H1 (cell line): ENCODE results near the gene MACROH2A1. TPM values are rescaled to one million over a fixed set of nuclear protein-coding genes. Genes with fewer than 3 reads are reported as not detected.
A peak's percentile ranks its signal among the peaks of the same experiment; 100 is the strongest.

Experiments used
- CTCF ChIA-PET: fragments of 300-600 bp; sonication (Branson Sonifier 250); formaldehyde crosslinking; loops from one replicate; lab custom pipeline; 2021; ENCODE audit not compliant: partially characterized antibody; lab: Charles Lee
- POLR2A ChIA-PET: fragments of 300-600 bp; sonication (Branson Sonifier 250); formaldehyde crosslinking; loops from one replicate; lab custom pipeline; 2021; ENCODE audit warnings: inconsistent platforms; ENCODE audit not compliant: partially characterized antibody; lab: Charles Lee
- DNase-seq, 2 experiments: peaks; one replicate each; pipeline versions ENCODE4 v3.0.0 to v3.0.0-alpha.2; 2010 to 2022; ENCODE audit warnings: low spot score in 2 of 2, low read depth in 1 of 2, mixed read lengths in 1 of 2
- FAIRE-seq: peaks from 2 replicates; lab custom pipeline; 2011; peaks lifted over from hg19 to GRCh38; lab: Jason Lieb, UNC
- H2AFZ ChIP-seq: 2 replicates; pipeline ENCODE4 v1.8.1; 2012; ENCODE audit warnings: low read length, inconsistent platforms
- H2AK5ac ChIP-seq: 2 replicates; pipeline ENCODE4 v1.6.1; 2013; ENCODE audit warnings: low read depth, low read length
- H2BK120ac ChIP-seq: replicated peaks from 2 replicates; pipeline ENCODE3; 2013; ENCODE audit warnings: low read depth, low read length, inconsistent platforms
- H2BK12ac ChIP-seq: 2 replicates; pipeline ENCODE4 v1.6.1; 2013; ENCODE audit warnings: low read depth, low read length
- H2BK15ac ChIP-seq: 2 replicates; pipeline ENCODE4 v1.6.1; 2013; ENCODE audit warnings: low read length
- H2BK20ac ChIP-seq: 2 replicates; pipeline ENCODE4 v1.6.1; 2013; ENCODE audit warnings: low read length
- H2BK5ac ChIP-seq: 2 replicates; pipeline ENCODE4 v1.6.1; 2013; ENCODE audit warnings: low read depth, low read length
- H3K14ac ChIP-seq: 2 replicates; pipeline ENCODE4 v1.6.1; 2013; ENCODE audit warnings: inconsistent platforms; ENCODE audit not compliant: insufficient read length
- H3K18ac ChIP-seq: 2 replicates; pipeline ENCODE4 v1.6.1; 2013; ENCODE audit warnings: low read length; ENCODE audit errors: extremely low read depth
- H3K23ac ChIP-seq: 2 replicates; pipeline ENCODE4 v1.6.1; 2013; ENCODE audit warnings: inconsistent platforms; ENCODE audit not compliant: insufficient read length
- H3K23me2 ChIP-seq: 2 replicates; pipeline ENCODE4 v1.6.1; 2013; ENCODE audit warnings: low read depth, low read length
- H3K27ac ChIP-seq: 2 replicates; pipeline ENCODE4 v1.6.1; 2011; ENCODE audit warnings: low read depth, low read length, inconsistent platforms
- H3K27me3 ChIP-seq, 4 experiments: replicated peaks in 1 of 4; 1 replicate in 1 of 4; 2 replicates in 3 of 4; pipeline versions ENCODE4 v1.6.1 to v1.8.1; 2011 to 2013; ENCODE audit warnings: low read length in 3 of 4, mild to moderate bottlenecking in 3 of 4, inconsistent platforms in 2 of 4, mixed read lengths in 2 of 4, moderate library complexity in 1 of 4; ENCODE audit not compliant: control insufficient read depth in 3 of 4, insufficient read depth in 3 of 4; ENCODE audit errors: extremely low read depth in 1 of 4
- H3K36me3 ChIP-seq, 4 experiments: 2 replicates each; pipeline versions ENCODE4 v1.6.1 to v1.8.1; 2011 to 2013; ENCODE audit warnings: mild to moderate bottlenecking in 4 of 4, low read length in 3 of 4, moderate library complexity in 2 of 4, control low read depth in 1 of 4, inconsistent platforms in 1 of 4; ENCODE audit not compliant: insufficient read depth in 4 of 4, control insufficient read depth in 2 of 4
- H3K4ac ChIP-seq: replicated peaks from 2 replicates; pipeline ENCODE3; 2013; ENCODE audit warnings: low read length, low read depth, mixed read lengths, inconsistent platforms; ENCODE audit not compliant: insufficient read length
- H3K4me1 ChIP-seq, 4 experiments: replicated peaks in 1 of 4; 1 replicate in 1 of 4; 2 replicates in 3 of 4; pipeline versions ENCODE4 v1.6.1 to v1.8.1; 2011 to 2013; ENCODE audit warnings: low read length in 3 of 4, inconsistent platforms in 2 of 4, mixed read lengths in 1 of 4; ENCODE audit not compliant: insufficient read depth in 4 of 4, control insufficient read depth in 3 of 4
- H3K4me2 ChIP-seq, 2 experiments: 2 replicates each; pipeline versions ENCODE4 v1.6.1 to v1.8.1; 2011 to 2013; ENCODE audit warnings: low read depth in 2 of 2, low read length in 2 of 2, control low read depth in 1 of 2, inconsistent platforms in 1 of 2, mild to moderate bottlenecking in 1 of 2; ENCODE audit not compliant: insufficient read depth in 1 of 2
- H3K4me3 ChIP-seq, 4 experiments: fragments of 200-600, 300-600 bp in 1 of 4; sonication (generic), shearing (Covaris generic), sonication (Bioruptor Twin) in 1 of 4; 2 replicates each; pipeline versions ENCODE4 v1.5.1 to v1.8.1; 2011 to 2016; ENCODE audit warnings: low read length in 4 of 4, low read depth in 3 of 4, control low read depth in 2 of 4, inconsistent platforms in 2 of 4, mild to moderate bottlenecking in 2 of 4, mixed read lengths in 1 of 4, moderate library complexity in 1 of 4; ENCODE audit not compliant: insufficient read depth in 2 of 4; ENCODE audit errors: extremely low read depth in 1 of 4
- H3K56ac ChIP-seq: replicated peaks from 2 replicates; pipeline ENCODE3; 2013; ENCODE audit warnings: low read depth, mild to moderate bottlenecking, mixed read lengths, low read length, inconsistent platforms; ENCODE audit not compliant: insufficient read length
- H3K79me1 ChIP-seq: 2 replicates; pipeline ENCODE4 v1.6.1; 2013; ENCODE audit warnings: low read depth, low read length, control low read depth
- H3K79me2 ChIP-seq, 2 experiments: 2 replicates each; pipeline versions ENCODE4 v1.6.1 to v1.8.1; 2012 to 2013; ENCODE audit warnings: low read length in 2 of 2, mild to moderate bottlenecking in 2 of 2, inconsistent platforms in 1 of 2; ENCODE audit not compliant: insufficient read depth in 2 of 2, control insufficient read depth in 1 of 2
- H3K9ac ChIP-seq, 4 experiments: replicated peaks in 1 of 4; 1 replicate in 1 of 4; 2 replicates in 3 of 4; pipeline versions ENCODE4 v1.6.1 to v1.8.1; 2011 to 2013; ENCODE audit warnings: low read depth in 3 of 4, low read length in 3 of 4, control low read depth in 2 of 4, mild to moderate bottlenecking in 2 of 4, moderate library complexity in 2 of 4, inconsistent platforms in 1 of 4; ENCODE audit errors: extremely low read depth in 1 of 4
- H3K9me3 ChIP-seq, 2 experiments: 2 replicates each; pipeline versions ENCODE4 v1.6.1 to v1.8.1; 2012 to 2013; ENCODE audit warnings: mild to moderate bottlenecking in 2 of 2, moderate library complexity in 2 of 2, control low read depth in 1 of 2, inconsistent platforms in 1 of 2, low read depth in 1 of 2, low read length in 1 of 2, mixed read lengths in 1 of 2; ENCODE audit not compliant: insufficient read depth in 2 of 2
- H4K20me1 ChIP-seq, 2 experiments: replicated peaks in 1 of 2; 2 replicates each; pipeline versions ENCODE3 to v1.8.1; 2011 to 2013; ENCODE audit warnings: inconsistent platforms in 2 of 2, low read length in 2 of 2, mild to moderate bottlenecking in 1 of 2; ENCODE audit not compliant: insufficient read depth in 2 of 2, control insufficient read depth in 1 of 2
- H4K5ac ChIP-seq: 2 replicates; pipeline ENCODE4 v1.6.1; 2013; ENCODE audit warnings: low read length, low read depth, mixed read lengths, inconsistent platforms; ENCODE audit not compliant: insufficient read length
- H4K8ac ChIP-seq: 2 replicates; pipeline ENCODE4 v1.8.0; 2013; ENCODE audit warnings: mild to moderate bottlenecking, moderate library complexity, low read length, inconsistent platforms; ENCODE audit not compliant: insufficient read depth; ENCODE audit errors: extremely low read depth
- H4K91ac ChIP-seq: replicated peaks from 2 replicates; pipeline ENCODE3; 2013; ENCODE audit warnings: low read length, mixed read lengths, inconsistent platforms; ENCODE audit not compliant: insufficient read length
- HDAC2 ChIP-seq, 2 experiments: fragments of 300-600 bp in 1 of 2; sonication (generic) in 1 of 2; IDR thresholded peaks; 2 replicates each; pipeline ENCODE4 v1.6.1; 2011 to 2012; ENCODE audit warnings: low read depth in 2 of 2, low read length in 2 of 2, mild to moderate bottlenecking in 2 of 2, moderate library complexity in 2 of 2, borderline replicate concordance in 1 of 2, inconsistent platforms in 1 of 2
- NRF1 ChIP-seq: IDR thresholded peaks from 2 replicates; pipeline ENCODE4 v1.6.1; 2011; ENCODE audit warnings: mild to moderate bottlenecking, low read depth, low read length, improper control_type of control experiment
- whole genome bisulfite sequencing, 2 experiments: shearing (Covaris generic) in 1 of 2; methylation state at CpG; one replicate each; pipeline versions ENCODE4 v1.1.6 to v1.1.7; 2013 to 2015; ENCODE audit warnings: low lambda C conversion rate in 2 of 2, mixed read lengths in 2 of 2, inconsistent platforms in 1 of 2, low coverage in 1 of 2, missing lambda C conversion rate in 1 of 2; ENCODE audit not compliant: insufficient replicate concordance in 2 of 2, insufficient coverage in 1 of 2, insufficient read length in 1 of 2; ENCODE audit errors: extremely low coverage in 1 of 2, missing lambda C conversion rate in 1 of 2; 5-methylcytosine and 5-hydroxymethylcytosine counted together
- polyA plus RNA-seq, 7 experiments: library from polyadenylated mRNA; depleted of rRNA in 3 of 7; stranded (reverse) in 5 of 7; unstranded in 2 of 7; fragments of >200 nt in 5 of 7; fragments of 200-250 nt in 2 of 7; gene quantifications; 1 replicate in 5 of 7; 2 replicates in 1 of 7; 4 replicates in 1 of 7; pipeline versions ENCODE4 v1.2.1 to v1.2.3, GENCODE V29; 2011 to 2013; ENCODE audit warnings: missing spikeins in 2 of 7, mixed read lengths in 2 of 7
- total RNA-seq: library from RNA; stranded (reverse); fragmentation: NEBNext Ultra II Directional; extraction: Animal tissue kit (Norgen Biotek cat#: 25700); gene quantifications from 2 replicates; pipeline ENCODE4 v1.2.1, GENCODE V29; 2021

Gene MACROH2A1
- total and polyA plus RNA-seq, 2 of the 8 experiments (the other 6 are each of a cell fraction or from before 2014, with no cell fraction given) = 60.0 to 92.3 TPM

DNA sequence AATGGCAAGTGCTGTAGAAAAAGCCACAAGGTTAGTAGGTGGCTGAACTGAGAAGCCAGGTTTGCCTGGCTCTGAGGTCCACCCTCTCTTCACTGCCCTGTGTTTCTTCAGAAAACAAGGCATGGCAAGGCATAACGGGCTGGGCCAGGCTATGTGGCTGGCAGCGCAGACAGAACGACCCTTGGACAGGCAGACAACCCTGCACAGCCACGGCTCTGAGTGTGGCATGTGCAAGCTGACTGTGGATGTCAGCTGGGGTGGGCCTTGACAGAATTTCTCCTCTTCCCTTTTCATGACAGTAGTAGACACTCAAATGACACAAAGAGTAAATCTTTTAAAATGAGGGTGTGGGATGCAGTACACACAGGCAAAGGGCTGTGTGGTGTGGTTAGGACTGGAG, 81.7 kb downstream of the MACROH2A1 start:
- H3K18ac ChIP-seq = no peak overlapping the region
- H4K20me1 ChIP-seq = no peaks in the 10 kb centered on the region
- 88% methylated on average over 4 of the region's 4 CpGs; no CpG with 5 or more reads in 1 of the 2 experiments for WGBS, 2 experiments
- no peak overlapping the region for H4K8ac ChIP-seq
- H4K5ac ChIP-seq = no peak overlapping the region
- no peak overlapping the region for H2AFZ ChIP-seq
- H2BK12ac ChIP-seq = no peak overlapping the region
- no peak overlapping the region for H3K4me2 ChIP-seq
- no peaks in the 10 kb centered on the region; a peak in 1 of 7 replicates for H3K4me1 ChIP-seq
- 0 out of 4 replicates have a peak, but pooled peaks cover 0 to 2% of the 10 kb centered on the region in 2 experiments for H3K9me3 ChIP-seq
- no peak overlapping the region for H3K27ac ChIP-seq
- no peaks in the 10 kb centered on the region for H3K79me1 ChIP-seq
- no peak overlapping the region for H3K4me3 ChIP-seq
- H2BK15ac ChIP-seq = no peak overlapping the region
- no peak overlapping the region for H2BK20ac ChIP-seq
- H3K36me3 ChIP-seq = no peaks in the 10 kb centered on the region
- H4K91ac ChIP-seq = no peak overlapping the region
- ChIA-PET CTCF (no interaction called here), POLR2A (no interaction called here)
- H2AK5ac ChIP-seq = no peak overlapping the region
- H3K27me3 ChIP-seq = no peaks in the 10 kb centered on the region
- no peak overlapping the region for H2BK5ac ChIP-seq
- H3K4ac ChIP-seq = no peak overlapping the region
- peak in 1 of 2 experiments; percentile 6 for DNase-seq
- FAIRE-seq = no peak
- H3K14ac ChIP-seq = no peak overlapping the region
- no peak overlapping the region for H3K56ac ChIP-seq
- no peak overlapping the region for H3K9ac ChIP-seq
- no peaks in the 10 kb centered on the region for H3K23me2 ChIP-seq
- H2BK120ac ChIP-seq = no peak overlapping the region
- no peak overlapping the region for H3K23ac ChIP-seq
- no peaks in the 10 kb centered on the region for H3K79me2 ChIP-seq
- TF ChIP-seq HDAC2 (IDR thresholded peaks at IDR 0.05; ENCODE audit: borderline replicate concordance in 1 of 2, low read depth in 2 of 2, low read length in 2 of 2) (no peak), NRF1 (no peak)
